Mononuclear cell (primary cell): ENCODE measurements around the gene CALML6. TPM values are rescaled to one million over a fixed set of nuclear protein-coding genes. Genes with fewer than 3 reads are reported as not detected.

Experiments
- H3K27me3 ChIP-seq: 2 replicates; pipeline ENCODE4 v1.6.0; 2011; ENCODE audit warnings: low read length, control low read depth; ENCODE audit not compliant: insufficient read depth
- H3K4me1 ChIP-seq: 2 replicates; pipeline ENCODE4 v1.5.1; 2011; ENCODE audit warnings: mild to moderate bottlenecking, low read length, control low read depth; ENCODE audit not compliant: insufficient read depth
- H3K4me3 ChIP-seq: 2 replicates; pipeline ENCODE4 v1.5.1; 2011; ENCODE audit warnings: mild to moderate bottlenecking, low read length, moderate library complexity
- H3K9me3 ChIP-seq: 2 replicates; pipeline ENCODE4 v1.5.1; 2011; ENCODE audit warnings: low read depth, mild to moderate bottlenecking, control low read depth, low read length
- total RNA-seq: library from RNA; depleted of rRNA; stranded (reverse); fragments of >200 nt; gene quantifications from one replicate; pipeline ENCODE4 v1.2.3, GENCODE V29; 2012

Gene CALML6
- total RNA-seq, 1 donor, result not detected

- Histone ChIP-seq H3K27me3 (no peaks in the 10 kb centered on the region), H3K4me1 (peaks cover 17% of the 10 kb centered on the region), H3K4me3 (no peak overlapping the region), H3K9me3 (no peaks in the 10 kb centered on the region)
Measured at GRCh38 chr1:1915911-1916840, 1.1 kb downstream of the CALML6 start.

- peaks cover 17% of the 10 kb centered on the region for H3K4me1 ChIP-seq
- H3K4me3 ChIP-seq, result no peak overlapping the region
- no peaks in the 10 kb centered on the region for H3K27me3 ChIP-seq
- no peaks in the 10 kb centered on the region for H3K9me3 ChIP-seq
Measured at GRCh38 chr1:1916851-1917251, 1.8 kb downstream of the CALML6 start.

- Histone ChIP-seq H3K4me3 (no peak overlapping the region), H3K9me3 (no peaks in the 10 kb centered on the region), H3K4me1 (peaks cover 17% of the 10 kb centered on the region), H3K27me3 (no peaks in the 10 kb centered on the region)
Measured at GRCh38 chr1:1917304-1917976, 2.4 kb downstream of the CALML6 start.

GRCh38 chr1:1917995-1918900 is 3.2 kb downstream of the CALML6 start:
- no peaks in the 10 kb centered on the region for H3K9me3 ChIP-seq
- peaks cover 17% of the 10 kb centered on the region for H3K4me1 ChIP-seq
- H3K4me3 ChIP-seq, result peak overlapping the region; percentile 44
- H3K27me3 ChIP-seq, result no peaks in the 10 kb centered on the region

GRCh38 chr1:1918901-1919303 is 3.8 kb downstream of the CALML6 start, which contains the start of gene TMEM52:
Gene TMEM52 (minus strand): TSS chr1:1919279. CDS start chr1:1919265, 14 bp downstream.
- Histone ChIP-seq H3K4me1 (peaks cover 17% of the 10 kb centered on the region), H3K4me3 (peak within 1 kb of the TSS; percentile 44), H3K9me3 (no peaks in the 10 kb centered on the region), H3K27me3 (no peaks in the 10 kb centered on the region)

- Histone ChIP-seq H3K27me3 (no peaks in the 10 kb centered on the region), H3K4me3 (peak overlapping the region; percentile 44), H3K4me1 (peaks cover 17% of the 10 kb centered on the region), H3K9me3 (no peaks in the 10 kb centered on the region)
Measured at GRCh38 chr1:1919304-1920056, 4.4 kb downstream of the CALML6 start.

GRCh38 chr1:1920057-1920607 is 5.1 kb downstream of the CALML6 start:
- Histone ChIP-seq H3K4me3 (no peak overlapping the region), H3K9me3 (no peaks in the 10 kb centered on the region)

GRCh38 chr1:1920608-1921458 is 5.8 kb downstream of the CALML6 start:
- peaks cover 17% of the 10 kb centered on the region for H3K4me1 ChIP-seq
- no peaks in the 10 kb centered on the region for H3K27me3 ChIP-seq
- H3K4me3 ChIP-seq, result no peak overlapping the region
- H3K9me3 ChIP-seq, result no peaks in the 10 kb centered on the region

More at GRCh38 chr1:1920057-1920607, 5.1 kb downstream of the CALML6 start:
- Histone ChIP-seq H3K4me1 (peaks cover 17% of the 10 kb centered on the region), H3K27me3 (no peaks in the 10 kb centered on the region)

GRCh38 chr1:1921459-1921862 is 6.4 kb downstream of the CALML6 start:
- Histone ChIP-seq H3K9me3 (no peaks in the 10 kb centered on the region), H3K4me1 (peaks cover 17% of the 10 kb centered on the region), H3K4me3 (no peak overlapping the region), H3K27me3 (no peaks in the 10 kb centered on the region)

- Histone ChIP-seq H3K9me3 (no peaks in the 10 kb centered on the region), H3K4me1 (peaks cover 17% of the 10 kb centered on the region), H3K4me3 (no peak overlapping the region), H3K27me3 (no peaks in the 10 kb centered on the region)
Measured at GRCh38 chr1:1921901-1922701, 7.0 kb downstream of the CALML6 start.

GRCh38 chr1:1922702-1922955 is 7.6 kb downstream of the CALML6 start:
- Histone ChIP-seq H3K9me3 (no peaks in the 10 kb centered on the region), H3K27me3 (no peaks in the 10 kb centered on the region), H3K4me3 (no peak overlapping the region), H3K4me1 (peaks cover 17% of the 10 kb centered on the region)

GRCh38 chr1:1922956-1923833 is 8.1 kb downstream of the CALML6 start:
- Histone ChIP-seq H3K9me3 (no peaks in the 10 kb centered on the region), H3K4me1 (peaks cover 15% of the 10 kb centered on the region)

More at GRCh38 chr1:1922956-1923833, 8.1 kb downstream of the CALML6 start:
- H3K27me3 ChIP-seq, result no peaks in the 10 kb centered on the region
- H3K4me3 ChIP-seq, result no peak overlapping the region
